GM21619 (cell line): Measurements from ENCODE around the gene TLE3.
"Not testable (repeated sequence)": the region's sequence is repeated elsewhere in the genome, so short reads cannot be mapped to it uniquely, and the experiment has no call there.

Experiments used
- ATAC-seq: cut with Tn5 transposase; IDR thresholded peaks from one replicate; pipeline ENCODE4 v1.9.1; 2021; ENCODE audit not compliant: unreplicated experiment

TLE3 gene

GRCh38 chr15:70097321-70098152 is at the start of gene TLE3:
TLE3 (minus strand) TSS chr15:70097917; CDS start chr15:70096798, 1,119 bp downstream.
- peak; percentile 54 for ATAC-seq

- ATAC-seq: no peak
These were observed 49.6 kb upstream of the TLE3 start for GRCh38 chr15:70147178-70147760.

- ATAC-seq: no peak
These were observed 49.1 kb upstream of the TLE3 start for GRCh38 chr15:70146771-70147170.

DNA sequence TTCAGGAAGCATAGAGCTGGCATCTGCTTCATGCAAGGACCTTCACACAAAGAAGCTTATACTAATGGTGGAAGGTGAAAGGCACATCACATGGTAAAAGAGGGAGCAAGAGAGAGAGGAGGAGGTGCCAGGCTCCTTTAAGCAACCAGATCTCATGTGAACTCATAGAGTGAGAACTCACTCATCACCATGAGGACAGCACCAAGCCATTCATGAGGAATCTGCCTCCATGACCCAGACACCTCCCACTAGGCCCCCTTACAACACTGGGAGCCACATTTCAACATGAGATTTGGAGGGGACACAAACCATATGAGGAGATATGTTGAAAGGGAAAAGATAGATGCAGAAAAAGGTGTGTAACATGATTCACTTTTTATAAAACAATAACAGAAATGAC is 48.4 kb upstream of the TLE3 start:
- no peak for ATAC-seq

GRCh38 chr15:70145261-70145660 is 47.5 kb upstream of the TLE3 start:
- ATAC-seq: no peak

GRCh38 chr15:70142322-70143191 is 44.8 kb upstream of the TLE3 start:
- no peak for ATAC-seq

- no peak for ATAC-seq
These were observed 44.3 kb upstream of the TLE3 start for GRCh38 chr15:70142072-70142321.

DNA sequence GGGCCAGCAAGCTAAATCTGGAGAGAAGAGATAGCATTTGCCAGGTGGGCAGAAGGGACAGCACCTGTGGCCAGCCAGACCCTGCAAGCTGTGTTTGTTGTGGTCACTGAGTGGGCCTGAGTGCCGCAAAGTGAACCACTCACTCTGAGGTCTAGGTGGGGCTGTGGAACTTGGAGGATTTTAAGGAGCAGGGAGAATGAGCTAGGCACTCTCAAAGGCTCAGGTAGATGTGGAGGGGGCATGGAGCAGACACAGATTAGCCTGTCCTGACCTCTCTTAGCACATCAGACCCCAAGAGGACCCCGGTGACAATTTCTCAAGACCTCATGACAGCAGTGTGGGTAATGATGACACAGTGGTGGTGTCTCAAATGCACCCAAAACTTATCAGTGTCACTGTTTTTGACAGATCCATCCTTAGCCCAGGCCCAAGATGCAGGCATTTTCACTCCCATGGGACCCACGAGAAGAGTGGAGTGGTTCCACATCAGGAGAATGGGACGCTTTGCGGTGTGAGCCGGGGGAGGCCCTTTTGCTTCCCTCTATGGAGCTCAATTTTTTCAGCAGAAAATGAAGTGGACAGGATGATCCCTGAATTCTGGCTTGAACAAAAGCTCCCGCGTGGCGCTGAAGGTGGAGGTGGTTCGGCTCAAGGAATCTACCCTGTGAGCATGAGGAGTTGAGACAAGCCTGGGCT is 43.8 kb upstream of the TLE3 start:
- no peak for ATAC-seq

GRCh38 chr15:70140543-70141375 is 43.0 kb upstream of the TLE3 start:
- peak; percentile 45 for ATAC-seq

GRCh38 chr15:70140025-70140542 is 42.4 kb upstream of the TLE3 start:
- no peak for ATAC-seq

GRCh38 chr15:70137967-70138366 is 40.2 kb upstream of the TLE3 start:
- no peak for ATAC-seq

- ATAC-seq: not testable (repeated sequence)
These were observed 39.3 kb upstream of the TLE3 start for GRCh38 chr15:70137021-70137420.

DNA sequence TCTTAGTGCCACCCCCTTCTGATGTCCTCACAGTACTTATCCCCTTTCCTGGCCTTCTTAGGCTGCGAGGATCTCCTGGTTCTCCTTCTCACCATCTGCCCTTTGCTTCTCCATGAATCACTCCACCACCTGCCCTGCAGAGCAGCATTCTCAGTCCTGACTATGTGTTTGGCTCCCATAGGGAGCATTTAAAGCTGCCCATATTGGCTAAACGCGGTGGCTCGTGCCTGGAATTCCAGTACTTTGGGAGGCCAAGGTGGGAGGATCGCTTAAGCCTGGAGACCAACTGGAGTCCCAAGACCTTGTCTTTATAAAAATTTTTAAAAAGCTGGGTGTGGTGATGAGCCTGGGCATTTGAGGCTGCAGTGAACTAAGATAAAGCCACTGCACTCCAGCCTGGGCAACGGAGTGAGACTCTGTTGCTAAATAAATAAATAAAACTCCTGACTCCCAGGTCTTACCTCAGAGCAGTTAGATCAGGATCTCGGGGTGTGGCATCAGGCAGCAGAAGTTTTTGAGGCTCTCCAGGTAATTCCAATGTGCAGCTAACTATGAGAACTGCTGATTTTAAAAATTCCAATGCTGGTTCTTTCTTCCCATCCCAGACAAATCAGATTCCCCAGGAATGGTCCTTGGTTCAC is 36.2 kb upstream of the TLE3 start:
- ATAC-seq: no peak

- ATAC-seq: no peak
These were observed 35.6 kb upstream of the TLE3 start for GRCh38 chr15:70133296-70133695.

- no peak for ATAC-seq
These were observed 34.9 kb upstream of the TLE3 start for GRCh38 chr15:70132571-70132970.

DNA sequence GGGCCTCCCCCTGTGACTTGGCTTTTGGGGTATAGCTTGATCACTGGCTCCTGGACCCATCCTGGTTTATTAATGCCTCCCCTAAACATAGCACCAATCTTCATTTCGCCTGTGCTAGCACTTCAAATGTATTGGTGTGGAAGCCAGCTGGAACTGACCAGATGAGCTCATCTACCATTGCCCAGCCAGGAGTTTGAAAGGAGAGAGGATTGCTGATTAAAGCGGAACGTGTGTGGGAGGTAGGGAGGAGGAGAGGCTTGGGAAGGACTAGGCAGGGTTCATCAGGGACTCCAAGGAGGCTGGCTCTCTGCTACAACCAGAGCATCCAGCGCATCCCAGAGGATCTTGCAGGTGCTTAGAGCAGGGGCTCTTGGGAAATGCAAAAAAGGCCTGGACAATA is 34.4 kb upstream of the TLE3 start:
- ATAC-seq: no peak

DNA sequence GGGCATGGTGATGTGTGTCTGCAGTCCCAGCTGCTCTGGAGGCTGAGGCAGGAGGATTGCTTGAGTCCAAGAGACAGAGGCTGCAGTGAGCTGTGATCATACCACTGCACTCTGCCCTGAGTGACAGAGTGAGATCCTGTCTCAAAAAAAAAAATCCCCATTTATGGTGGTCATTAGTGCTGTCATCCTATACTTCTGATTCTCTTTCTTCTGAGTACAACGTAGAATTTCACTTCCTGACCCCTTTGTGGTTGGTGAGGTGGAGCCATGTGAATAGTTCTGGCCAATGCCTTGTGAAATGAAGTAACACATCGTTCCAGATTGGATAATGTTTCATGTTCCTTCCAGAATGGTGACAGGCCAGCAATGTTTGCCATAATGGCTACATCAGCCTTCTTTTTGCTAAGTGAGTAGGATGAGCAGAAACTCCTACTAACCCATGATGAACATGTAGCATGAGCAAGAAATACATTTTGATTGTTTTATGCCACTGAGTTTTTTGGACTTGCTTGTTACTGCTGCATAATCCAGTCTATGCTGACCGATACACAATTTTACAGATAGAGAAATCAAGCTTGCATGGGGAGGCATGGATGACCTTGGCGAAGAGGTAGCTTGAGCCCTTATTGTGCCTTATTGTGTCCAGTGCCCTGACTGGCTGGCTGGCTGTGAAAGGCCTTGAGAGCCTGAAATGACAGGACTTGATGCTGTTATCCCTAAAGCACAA is 30.9 kb upstream of the TLE3 start:
- no peak for ATAC-seq

DNA sequence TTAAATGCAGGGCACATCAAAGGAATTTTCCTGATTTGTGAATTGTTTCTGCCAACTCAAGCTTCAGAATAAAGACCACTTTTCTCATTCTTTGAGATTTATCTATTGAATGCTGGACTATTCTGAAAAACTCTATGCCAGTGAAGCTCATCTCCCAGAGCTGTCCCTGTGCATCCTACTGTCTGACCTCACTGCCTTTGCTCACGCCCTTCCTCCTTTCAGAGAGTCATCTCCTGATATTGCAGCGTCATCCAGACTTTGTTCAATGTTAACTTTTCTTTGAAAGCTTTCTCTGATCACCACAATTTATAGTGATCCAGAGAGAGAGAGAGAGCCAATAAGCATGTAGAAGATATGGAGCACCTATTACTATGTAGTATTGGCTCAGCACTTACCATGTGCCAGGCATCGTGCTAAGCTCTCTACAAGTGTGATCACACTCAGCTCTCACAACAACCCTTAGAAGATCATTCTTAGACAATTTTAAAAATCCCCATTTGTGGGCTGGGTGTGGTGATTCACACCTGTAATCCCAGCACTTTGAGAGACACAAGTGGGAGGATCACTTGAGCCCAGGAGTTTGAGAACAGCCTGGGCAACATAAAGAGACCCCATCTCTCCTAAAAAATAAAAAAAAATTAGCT is 30.2 kb upstream of the TLE3 start:
- ATAC-seq: no peak
